NCI-H1694 (cell line): Measurements from ENCODE around the gene CYP27B1.

Source experiments
- DNase-seq: peaks from one replicate; lab custom pipeline; 2025; lab: John Stamatoyannopoulos, UW

Gene CYP27B1

DNA sequence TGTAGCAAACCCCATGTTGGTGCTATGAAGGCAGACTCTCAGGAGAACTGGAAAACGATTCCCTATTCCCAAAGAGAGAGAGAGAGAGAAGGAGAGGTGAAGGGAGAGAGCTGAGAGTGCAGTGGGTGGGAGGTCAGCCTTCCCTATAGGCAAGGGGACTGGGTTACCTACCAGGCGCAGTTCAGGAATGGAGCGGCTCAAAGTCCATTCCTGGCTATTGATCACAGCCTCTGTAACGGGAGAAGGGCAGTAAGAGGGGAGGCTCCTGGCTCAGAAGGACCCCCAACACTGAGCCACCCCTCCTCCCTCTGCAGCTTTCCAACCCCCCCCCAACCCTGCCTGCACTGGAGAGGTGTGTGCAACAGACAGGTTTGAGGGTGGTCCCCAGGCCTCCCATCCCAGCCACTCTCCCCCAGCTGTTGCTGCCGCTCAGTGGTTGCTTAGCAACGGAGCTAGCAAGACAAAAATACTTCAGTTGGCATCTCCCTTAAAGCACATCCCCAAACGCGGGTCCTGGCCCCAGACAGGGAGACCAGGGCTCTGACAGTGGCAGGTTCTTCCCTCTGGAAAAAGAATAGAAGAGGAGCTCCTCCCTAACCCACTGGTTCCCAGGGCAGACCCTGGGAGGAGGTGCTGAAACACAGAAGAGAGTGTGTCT is 31.6 kb downstream of the CYP27B1 start:
- peak; percentile 20 for DNase-seq

DNA sequence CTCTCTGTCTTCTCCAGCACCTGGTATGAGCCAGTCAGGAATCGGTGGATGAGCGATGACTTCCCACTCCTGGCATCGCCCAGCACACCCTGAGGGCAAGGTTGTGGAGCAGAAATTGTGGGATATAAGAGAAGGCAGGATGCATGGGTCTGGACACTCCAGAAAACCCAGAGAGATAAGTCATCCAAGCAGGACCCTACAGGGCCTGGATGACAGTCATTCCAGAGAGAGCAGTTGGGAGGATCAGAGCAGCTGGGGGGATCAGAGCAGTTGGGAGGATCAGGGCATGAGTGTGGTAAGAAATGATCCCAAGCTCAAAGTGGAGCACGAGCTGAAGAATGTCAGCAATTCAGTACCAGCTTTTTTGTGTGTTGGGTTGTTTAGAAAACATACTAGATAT is 32.3 kb downstream of the CYP27B1 start:
- no peak for DNase-seq

GRCh38 chr12:57733928-57734327 is 33.0 kb downstream of the CYP27B1 start:
- DNase-seq: no peak

DNA sequence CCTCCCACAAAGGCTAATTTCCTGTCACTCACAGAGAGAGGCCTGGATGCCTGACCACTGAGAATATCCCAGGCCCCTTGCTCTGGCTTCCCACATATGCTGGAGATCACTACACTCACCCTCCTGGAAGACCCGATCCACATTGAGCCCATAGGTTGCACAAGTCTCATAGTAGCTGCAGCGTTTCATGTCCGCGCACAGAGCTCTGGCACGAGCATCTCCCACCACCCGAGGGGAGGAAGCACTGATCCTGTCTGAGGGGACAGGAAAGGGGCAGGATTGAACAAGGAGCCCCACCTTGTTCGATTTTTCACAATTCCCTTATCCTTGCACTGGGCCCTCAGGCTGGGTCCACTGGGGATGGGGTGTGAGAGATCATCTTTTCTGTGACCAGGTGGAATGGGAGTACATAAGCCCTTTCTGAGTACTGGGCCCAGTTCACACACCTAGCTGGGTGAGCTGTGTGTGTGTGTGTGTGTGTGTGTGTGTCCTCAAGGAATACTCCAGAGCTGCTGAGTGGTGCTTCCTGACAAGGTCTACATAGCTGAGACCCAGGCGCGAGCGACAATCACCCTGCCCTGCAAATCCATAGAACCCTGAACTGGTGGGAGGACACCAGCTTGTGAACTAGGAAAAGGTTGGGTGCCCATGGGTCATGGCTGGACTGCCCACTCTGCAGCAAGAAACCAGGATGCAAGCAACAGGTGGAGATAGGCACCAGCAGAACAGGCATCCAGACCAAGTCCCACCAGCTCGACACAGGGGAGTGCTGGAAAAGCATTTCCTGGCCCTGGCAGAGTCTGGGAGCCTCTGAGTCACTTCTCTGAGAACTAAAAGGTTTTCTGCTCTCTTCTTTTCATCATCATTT is 33.9 kb downstream of the CYP27B1 start:
- DNase-seq: no peak

DNA sequence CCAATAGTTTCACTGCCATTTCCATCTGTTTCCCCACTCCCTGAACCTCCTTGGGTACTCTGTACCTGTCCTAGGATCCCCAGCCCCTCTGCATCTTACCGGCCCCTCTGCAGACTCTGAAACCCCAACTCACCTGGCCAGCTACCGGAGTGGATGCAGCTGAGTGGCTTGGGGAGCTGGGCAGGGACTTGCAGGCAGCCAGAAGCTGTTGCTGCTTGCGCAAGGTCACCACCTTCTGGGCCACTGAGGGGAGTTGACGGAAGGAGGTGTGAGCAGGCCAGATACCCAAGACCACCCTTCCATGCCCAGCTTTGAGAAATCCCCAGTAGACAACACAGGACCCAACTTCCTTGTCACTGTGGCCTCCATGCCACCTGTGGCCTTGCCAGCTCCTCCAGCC is 34.6 kb downstream of the CYP27B1 start:
- DNase-seq: no peak

DNA sequence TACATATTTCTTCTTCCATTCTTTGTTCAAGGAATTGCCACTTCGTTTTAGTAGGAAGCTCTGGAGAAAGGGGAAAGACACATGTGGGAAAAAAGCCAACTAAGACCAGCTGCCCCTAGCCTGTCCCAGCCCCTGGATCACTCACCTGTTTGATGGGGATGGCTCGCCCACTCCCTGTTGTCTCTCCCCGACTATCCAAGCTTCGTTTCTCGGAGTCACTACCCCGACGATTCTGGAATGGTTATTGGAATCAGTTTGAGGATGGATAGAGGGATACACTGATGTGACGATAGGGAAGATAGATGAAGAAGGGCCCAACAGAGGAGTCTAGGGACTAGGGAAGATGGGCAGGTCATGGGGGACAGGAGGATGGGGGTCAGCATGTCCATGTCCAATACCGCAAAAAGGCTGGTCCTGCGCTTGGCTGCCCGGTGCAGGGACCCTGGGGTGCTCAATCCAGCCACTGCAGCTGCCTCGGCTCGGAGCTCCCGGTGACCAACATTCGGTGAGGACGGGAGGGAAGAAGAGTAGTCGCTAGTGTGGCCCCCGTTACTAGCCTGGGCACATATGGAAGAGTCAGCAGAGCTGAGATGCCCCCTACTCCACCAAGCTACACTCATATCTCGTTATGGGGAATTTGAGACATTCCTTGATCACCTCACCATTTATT is 35.3 kb downstream of the CYP27B1 start:
- DNase-seq: no peak

DNA sequence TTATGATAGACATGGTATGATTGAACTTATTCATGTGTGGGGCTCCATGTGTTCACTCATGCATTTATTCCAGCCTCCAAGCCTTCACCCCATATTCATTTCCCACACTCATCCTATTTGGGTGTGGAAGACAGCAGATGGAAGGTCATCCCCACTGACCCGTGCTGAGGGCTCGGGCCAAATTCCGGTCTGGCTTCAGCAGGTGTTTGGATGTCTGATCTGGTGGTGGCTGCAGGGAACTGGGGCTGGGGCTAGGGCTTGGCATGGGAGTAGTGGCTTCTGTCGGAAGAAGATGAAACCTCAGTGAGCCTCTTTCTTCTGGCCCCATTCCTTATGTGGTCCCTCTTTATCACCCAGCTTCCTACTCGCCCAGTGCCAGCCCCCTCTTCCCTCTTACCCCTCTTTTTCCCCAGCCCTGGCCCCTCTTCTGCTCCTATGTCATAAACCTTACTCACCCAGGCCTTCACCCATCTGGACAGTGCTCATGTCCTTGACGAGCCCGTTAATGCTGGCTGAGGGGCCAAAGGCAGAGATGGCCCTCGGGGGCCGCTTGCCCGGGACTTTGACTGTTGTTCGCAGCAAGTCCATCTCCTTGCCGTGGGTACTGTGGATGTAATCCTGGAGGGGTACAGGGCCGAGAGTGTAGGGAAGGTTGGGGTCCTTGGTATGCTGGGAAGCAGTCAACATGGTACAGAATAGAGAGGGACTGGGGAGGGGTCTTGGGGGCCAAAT is 36.4 kb downstream of the CYP27B1 start:
- no peak for DNase-seq

DNA sequence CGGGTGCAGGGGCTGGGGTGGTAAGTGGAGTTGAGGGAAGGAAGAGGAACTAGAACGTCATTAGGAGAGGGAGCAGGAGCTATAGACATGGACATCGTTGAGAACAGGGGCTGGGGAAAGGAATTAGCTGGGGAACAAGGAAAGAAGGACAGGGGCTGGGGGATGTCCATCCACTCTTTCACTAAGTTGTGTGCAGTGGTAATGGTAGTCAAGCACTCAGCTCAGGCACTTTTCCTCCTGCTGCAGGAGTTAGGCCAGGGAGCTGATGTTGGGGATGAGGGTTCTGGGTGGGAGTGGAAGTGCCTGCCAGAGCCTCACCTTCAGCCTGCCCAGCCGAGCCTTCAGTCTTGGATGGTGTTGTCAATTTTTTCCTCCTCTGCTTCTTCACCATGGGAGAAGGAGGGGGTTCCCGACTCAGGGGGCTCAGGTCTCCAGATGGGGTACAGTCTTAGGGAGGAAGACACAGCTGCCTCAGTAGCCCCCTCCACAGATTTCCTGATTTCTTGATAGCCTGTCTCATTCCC is 37.5 kb downstream of the CYP27B1 start:
- DNase-seq: no peak

- DNase-seq: no peak
Observed at GRCh38 chr12:57727758-57728395, 39.0 kb downstream of the CYP27B1 start.

GRCh38 chr12:57726884-57727757 is 39.8 kb downstream of the CYP27B1 start:
- no peak for DNase-seq

DNA sequence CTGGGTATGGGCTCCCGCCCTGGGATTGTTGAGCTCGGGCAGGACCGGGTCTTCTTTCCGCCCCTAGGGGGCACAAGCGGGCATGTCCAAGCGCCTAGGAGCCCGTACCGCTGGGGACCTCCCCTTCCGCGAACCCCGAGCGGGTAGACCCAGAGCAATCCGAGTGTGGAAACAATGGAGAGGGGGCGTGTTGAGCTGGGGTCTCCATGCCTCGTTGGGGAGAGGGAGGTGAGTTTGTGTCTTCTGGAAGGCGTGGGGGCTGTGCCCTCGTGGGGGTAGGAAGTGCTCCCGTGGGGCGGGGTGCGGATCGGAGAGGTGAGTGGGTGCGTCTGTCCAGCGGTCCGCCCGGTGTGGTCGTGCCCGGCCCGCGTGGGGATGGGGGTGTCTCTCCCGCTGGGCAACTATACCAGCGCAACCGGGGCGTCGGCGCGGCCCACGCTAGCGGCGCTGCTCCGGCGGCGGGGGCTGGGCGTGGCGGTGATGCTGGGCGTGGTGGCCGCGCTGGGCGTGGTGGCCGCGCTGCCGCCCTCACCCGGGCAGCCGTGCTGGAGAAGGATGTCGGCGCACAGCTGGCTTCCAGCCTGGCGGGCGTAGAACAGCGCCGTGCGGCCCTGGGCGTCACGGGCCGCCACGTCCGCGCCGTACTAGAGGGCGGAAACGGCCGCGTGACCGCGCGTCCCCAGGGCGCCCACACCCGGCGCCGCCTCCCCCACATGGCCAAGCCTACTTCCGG is 40.6 kb downstream of the CYP27B1 start:
- peak; percentile 81 for DNase-seq

DNA sequence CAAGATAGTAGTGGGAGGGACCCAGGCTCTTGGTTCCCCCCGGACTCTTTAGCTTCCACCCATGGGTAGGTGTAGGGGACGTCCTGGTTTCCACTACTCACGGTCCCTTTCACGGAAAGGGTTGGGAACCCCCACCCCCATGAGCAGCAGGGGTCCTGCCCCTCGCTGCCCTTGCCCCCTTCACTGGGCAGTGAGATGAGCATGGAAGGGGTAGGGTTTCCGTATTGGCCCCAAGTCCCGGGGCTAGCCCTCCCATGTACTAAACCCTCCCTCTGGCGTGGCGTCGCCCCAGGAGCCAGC is 41.1 kb downstream of the CYP27B1 start:
- DNase-seq: no peak

DNA sequence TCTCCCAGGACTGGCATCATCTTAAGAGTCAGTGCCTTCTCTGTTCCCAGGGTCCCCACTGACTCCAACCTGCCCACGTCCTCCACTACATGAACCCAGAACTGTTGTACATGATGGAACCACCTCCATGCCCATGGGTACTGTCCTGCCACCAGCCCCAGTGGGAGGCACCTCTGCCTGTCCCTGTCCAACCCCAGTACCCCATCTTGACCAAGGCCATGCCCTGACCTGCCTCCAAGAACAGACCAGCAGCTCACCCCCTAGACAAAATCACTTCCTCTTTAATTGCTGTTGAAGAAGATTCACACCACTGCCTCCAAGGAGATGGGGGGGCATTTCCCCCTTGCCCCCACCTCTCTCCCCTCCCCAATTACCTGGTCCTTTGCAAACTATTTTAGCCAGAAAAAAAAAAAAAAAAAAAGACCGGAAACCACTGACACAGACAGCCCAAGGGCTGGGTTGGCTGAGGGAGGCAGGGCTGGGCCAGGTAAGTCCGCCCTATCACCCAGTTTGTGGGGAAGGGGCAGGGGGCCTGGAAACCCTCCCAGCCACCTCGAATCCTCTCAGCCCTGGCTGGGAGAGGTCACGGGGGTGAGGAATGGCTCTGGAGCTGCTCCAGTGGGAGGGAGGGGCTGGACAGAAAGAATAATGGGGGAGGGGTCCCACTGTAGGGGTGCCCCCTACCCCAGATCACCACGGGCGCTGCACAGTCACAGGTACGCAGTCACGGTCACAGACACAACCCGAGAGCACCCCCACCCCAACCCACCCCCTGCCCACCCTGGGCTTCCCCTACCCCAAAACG is 41.7 kb downstream of the CYP27B1 start:
- DNase-seq: no peak

DNA sequence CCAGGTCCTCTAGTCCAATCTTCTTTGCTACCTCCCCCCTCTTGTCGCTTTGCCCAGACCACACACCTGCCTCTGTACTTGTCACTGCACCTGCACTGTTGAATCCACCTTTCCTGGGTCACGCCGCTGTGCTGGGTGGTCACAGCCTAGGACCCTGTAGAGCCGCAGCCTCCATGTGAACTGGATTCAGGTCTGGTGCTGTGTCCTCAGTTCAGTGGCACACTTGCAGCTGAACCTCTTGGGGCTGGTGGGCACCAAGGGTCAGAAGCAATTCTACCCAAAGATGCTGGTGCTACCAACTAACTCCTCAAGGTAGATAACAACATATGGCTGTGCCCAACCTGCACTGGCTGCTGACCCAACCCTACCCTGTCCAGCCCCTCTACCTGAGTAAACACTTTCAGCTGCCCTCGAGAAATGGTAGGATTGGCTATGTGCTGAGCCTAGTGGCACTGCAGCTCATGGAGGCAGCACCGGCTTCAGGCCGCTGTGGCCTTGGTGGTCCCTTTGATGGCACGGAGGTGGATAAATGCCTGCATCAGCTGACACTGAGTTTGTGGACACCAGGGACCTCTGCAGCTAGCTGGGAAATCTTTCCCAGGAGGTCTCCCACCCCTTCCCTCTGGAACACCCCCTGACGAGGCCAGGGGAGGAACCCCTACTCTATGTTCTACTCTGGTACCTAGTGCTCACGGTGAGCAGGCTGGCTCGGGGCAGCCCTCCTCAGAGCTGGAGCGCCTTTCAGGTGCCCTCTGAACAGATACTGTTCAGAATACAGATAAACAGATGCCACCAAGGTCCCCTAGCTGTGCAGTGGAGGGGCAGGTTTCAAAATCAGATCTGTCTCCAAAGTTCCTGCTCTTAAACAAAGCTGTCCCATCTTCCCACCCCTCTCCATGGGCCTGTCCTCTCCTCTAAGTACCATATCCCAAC is 42.6 kb downstream of the CYP27B1 start:
- no peak for DNase-seq

GRCh38 chr12:57723630-57723962 is 43.3 kb downstream of the CYP27B1 start:
- DNase-seq: no peak

DNA sequence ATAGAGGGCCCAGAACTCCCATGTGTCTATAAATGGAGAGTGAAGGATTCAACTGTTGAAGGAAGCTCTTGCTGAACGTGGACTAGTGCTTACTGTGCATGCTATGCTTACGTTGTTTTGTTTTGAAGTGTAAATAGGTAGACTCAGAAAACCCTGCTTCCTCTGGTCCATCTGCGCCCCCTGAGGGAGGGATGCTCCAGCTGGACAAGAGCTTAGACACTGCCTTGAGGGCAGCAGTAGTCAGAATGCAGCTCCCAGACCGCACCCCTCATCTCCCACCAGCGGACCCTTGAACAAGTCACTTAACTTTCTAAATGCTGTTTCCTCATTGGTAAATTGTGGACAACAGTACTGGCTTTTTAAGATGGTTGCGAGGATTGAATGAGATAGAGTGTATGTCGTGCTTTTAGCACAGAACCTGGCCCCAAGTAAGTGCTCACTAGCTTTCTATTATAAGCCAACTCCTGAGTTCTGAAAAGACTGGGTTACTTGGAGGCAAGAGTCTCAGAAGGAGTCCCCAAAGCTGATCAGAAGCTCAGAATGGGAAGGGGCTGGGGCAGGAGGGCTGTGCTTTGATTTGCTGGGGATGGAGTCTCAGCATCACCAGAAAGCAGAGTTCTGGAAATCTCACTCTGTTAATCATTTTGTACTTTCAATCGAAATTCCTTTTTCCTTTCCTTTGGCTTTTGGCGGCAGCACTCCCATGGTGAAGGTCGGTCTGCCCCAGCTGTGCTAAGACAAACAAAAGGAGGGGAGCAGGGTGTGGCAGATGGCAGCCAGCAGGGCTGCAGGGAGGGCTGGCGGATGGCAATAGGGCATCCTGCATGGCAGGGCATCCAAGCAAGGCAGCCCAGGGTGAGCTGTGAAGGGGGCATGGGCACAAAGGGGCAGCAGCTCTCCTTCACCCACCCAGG is 43.9 kb downstream of the CYP27B1 start:
- peak; percentile 30 for DNase-seq
